BLaER1 (cell line): ENCODE results near the gene OTOP2.

Source experiments
- H3K27ac ChIP-seq: shearing (Covaris generic); formaldehyde crosslinking; 2 replicates; pipeline ENCODE4 v1.8.1; 2022
- H3K27me3 ChIP-seq: shearing (Covaris generic); formaldehyde crosslinking; 2 replicates; pipeline ENCODE4 v1.8.1; 2022
- H3K36me3 ChIP-seq: shearing (Covaris generic); formaldehyde crosslinking; 2 replicates; pipeline ENCODE4 v1.8.1; 2022
- H3K4me1 ChIP-seq: shearing (Covaris generic); formaldehyde crosslinking; 2 replicates; pipeline ENCODE4 v1.8.1; 2022
- H3K4me2 ChIP-seq: shearing (Covaris generic); formaldehyde crosslinking; 2 replicates; pipeline ENCODE4 v1.8.1; 2022
- H3K4me3 ChIP-seq: shearing (Covaris generic); formaldehyde crosslinking; 2 replicates; pipeline ENCODE4 v1.8.1; 2022
- H3K9ac ChIP-seq: shearing (Covaris generic); formaldehyde crosslinking; 2 replicates; pipeline ENCODE4 v1.8.1; 2022
- H3K9me3 ChIP-seq: shearing (Covaris generic); formaldehyde crosslinking; 2 replicates; pipeline ENCODE4 v1.8.1; 2022
- H4K20me1 ChIP-seq: shearing (Covaris generic); formaldehyde crosslinking; 2 replicates; pipeline ENCODE4 v1.8.1; 2022
- Cebpa-rat ChIP-seq: shearing (Covaris generic); IDR thresholded peaks from 2 replicates; pipeline ENCODE4 v1.8.1; 2022

Gene OTOP2, protein sequence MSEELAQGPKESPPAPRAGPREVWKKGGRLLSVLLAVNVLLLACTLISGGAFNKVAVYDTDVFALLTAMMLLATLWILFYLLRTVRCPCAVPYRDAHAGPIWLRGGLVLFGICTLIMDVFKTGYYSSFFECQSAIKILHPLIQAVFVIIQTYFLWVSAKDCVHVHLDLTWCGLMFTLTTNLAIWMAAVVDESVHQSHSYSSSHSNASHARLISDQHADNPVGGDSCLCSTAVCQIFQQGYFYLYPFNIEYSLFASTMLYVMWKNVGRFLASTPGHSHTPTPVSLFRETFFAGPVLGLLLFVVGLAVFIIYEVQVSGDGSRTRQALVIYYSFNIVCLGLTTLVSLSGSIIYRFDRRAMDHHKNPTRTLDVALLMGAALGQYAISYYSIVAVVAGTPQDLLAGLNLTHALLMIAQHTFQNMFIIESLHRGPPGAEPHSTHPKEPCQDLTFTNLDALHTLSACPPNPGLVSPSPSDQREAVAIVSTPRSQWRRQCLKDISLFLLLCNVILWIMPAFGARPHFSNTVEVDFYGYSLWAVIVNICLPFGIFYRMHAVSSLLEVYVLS

DNA sequence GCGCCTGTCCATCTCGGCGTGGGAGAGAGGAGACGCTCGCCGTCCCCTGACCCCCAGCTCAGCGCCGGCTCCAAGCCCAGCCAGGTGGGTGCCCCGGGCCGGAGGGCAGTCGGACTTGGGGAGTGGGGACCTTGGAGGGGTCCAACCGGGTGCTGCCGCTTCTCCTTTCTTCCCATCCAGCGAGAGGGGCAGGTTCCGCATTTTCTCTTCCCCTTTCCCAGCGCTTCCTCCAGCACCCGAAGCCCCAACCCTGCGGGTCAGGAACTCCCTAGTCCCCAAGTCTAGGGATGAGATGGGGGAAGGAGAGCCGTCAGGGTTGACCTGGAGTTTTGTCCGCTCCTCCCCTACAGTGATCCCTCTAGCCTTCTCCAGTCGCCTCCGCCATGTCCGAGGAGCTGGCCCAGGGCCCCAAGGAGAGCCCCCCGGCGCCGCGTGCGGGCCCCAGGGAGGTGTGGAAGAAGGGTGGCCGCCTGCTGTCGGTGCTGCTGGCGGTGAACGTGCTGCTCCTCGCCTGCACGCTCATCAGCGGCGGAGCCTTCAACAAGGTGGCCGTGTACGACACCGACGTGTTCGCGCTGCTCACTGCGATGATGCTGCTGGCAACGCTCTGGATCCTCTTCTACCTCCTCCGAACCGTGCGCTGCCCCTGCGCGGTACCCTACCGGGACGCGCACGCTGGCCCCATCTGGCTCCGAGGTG lies at the start of gene OTOP2:
TSS of gene OTOP2 (plus strand) at position 24 of the 699 bp plus-strand sequence. CDS start at position 384, 360 bp downstream.
- Histone ChIP-seq H3K36me3 (no peaks in the 10 kb centered on the region), H3K27me3 (peaks cover 81% of the 10 kb centered on the region), H3K4me1 (no peaks in the 10 kb centered on the region), H3K27ac (no peak within 1 kb of the TSS), H3K4me2 (no peak within 1 kb of the TSS), H4K20me1 (peaks cover 11% of the 10 kb centered on the region; the same call in 1 of the 2 replicates), H3K9me3 (no peaks in the 10 kb centered on the region), H3K4me3 (no peak within 1 kb of the TSS), H3K9ac (no peak within 1 kb of the TSS)
- no peak for TF ChIP-seq Cebpa-rat

DNA sequence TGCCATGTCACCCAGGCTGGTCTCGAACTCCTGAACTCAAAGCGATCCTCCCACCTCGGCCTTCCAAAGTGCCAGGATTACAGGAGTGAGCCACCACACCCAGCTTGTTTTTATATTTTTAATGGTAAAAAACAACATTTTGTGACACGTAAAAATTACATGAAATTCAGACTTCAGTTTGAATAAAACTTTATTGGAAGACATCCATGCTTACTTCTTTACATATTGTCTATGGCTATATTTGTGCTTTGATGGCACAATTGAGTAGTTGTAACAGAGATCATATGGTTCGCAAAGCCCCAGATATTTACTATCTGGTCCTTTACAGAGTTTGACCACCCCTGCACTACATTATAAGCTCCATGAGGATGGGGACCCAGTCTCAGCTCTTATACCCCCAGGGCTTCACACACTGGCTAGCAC lies 49.4 kb upstream of the OTOP2 start:
- Histone ChIP-seq H3K36me3 (peaks cover 3% of the 10 kb centered on the region; the same call in 1 of the 2 replicates), H3K27ac (no peak overlapping the region), H3K4me1 (peaks cover 43% of the 10 kb centered on the region), H3K4me3 (no peak overlapping the region), H4K20me1 (no peaks in the 10 kb centered on the region), H3K4me2 (peak overlapping the region; percentile 87; the same call in 1 of the 2 replicates), H3K9ac (no peak overlapping the region), H3K27me3 (no peaks in the 10 kb centered on the region), H3K9me3 (no peaks in the 10 kb centered on the region)
- TF ChIP-seq Cebpa-rat = no peak

DNA sequence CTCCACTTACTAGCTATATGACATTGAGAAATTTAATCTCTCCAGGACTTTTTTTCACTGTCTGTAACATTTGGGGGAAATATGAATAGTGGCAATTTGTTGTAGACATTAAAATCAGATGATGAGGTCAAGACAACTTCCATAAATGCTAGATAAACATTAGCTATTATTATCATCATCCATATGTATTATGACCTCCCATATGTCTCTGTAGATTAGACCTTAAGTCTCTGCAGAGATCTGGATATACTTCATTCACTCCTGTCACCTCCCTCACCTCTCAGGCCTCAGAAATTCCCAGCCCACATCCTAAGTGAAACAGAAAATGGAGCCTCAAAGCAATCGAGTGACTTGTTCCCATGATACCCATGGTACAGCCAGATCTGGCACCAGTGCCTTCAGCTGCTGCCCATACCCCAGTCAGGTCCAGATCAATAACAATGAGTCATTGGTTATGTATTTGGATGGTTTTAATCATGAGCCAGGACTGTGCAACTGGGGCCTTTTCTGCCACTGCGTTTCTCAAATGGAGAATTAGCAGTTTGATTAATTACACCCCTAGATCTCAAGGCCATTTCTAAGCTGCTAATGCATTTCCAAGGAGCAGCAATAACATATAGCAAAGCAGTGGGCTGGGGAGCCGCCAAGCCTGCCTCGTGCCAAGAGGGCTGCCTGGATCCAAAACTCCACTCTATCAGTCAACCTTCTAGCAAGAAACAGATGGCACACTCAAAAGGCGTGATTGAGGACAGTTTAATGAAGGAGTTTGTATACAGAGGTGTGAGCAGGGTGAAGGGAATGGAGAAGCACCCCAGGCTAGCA lies 48.7 kb upstream of the OTOP2 start:
- no peak overlapping the region for H3K27ac ChIP-seq
- H3K9me3 ChIP-seq = no peaks in the 10 kb centered on the region
- no peaks in the 10 kb centered on the region for H4K20me1 ChIP-seq
- H3K4me1 ChIP-seq = peaks cover 41% of the 10 kb centered on the region
- H3K4me3 ChIP-seq = no peak overlapping the region
- H3K9ac ChIP-seq = no peak overlapping the region
- H3K36me3 ChIP-seq = no peaks in the 10 kb centered on the region
- no peaks in the 10 kb centered on the region for H3K27me3 ChIP-seq
- no peak overlapping the region for H3K4me2 ChIP-seq
- TF ChIP-seq Cebpa-rat = no peak

DNA sequence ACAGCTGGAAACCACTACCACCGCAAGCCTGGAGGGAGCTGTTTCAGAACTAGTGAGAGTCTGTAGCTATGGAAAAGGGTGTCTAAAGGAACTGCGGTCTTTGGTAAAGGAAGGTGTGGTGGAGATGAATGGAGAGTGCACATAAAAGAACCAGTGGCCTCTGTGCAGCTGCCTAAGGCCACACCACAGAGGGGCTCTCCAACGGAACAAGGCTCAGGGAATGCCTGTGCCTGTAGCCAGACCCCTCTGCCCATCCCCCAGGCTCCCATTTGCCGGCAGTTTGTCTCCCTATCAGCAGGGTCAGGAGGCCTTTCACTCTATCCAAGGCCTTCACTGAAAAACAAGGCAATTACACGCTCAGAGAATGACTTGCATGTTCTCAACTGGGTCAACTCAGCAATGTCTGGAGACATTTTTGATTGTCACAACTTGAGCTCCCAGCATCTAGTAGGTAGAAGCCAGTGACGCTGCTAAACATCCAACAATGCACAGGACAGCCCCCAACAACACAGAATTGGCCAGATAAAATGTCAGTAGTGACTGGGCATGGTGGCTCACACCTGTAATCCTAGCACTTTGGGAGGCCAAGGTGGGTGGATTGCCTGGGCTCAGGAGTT lies 48.0 kb upstream of the OTOP2 start:
- no peak overlapping the region for H3K4me3 ChIP-seq
- no peak for TF ChIP-seq Cebpa-rat
- no peaks in the 10 kb centered on the region for H3K36me3 ChIP-seq
- no peaks in the 10 kb centered on the region for H3K27me3 ChIP-seq
- H3K9ac ChIP-seq = no peak overlapping the region
- no peaks in the 10 kb centered on the region for H3K9me3 ChIP-seq
- no peaks in the 10 kb centered on the region for H4K20me1 ChIP-seq
- H3K4me1 ChIP-seq = peaks cover 37% of the 10 kb centered on the region
- H3K4me2 ChIP-seq = no peak overlapping the region
- no peak overlapping the region for H3K27ac ChIP-seq

DNA sequence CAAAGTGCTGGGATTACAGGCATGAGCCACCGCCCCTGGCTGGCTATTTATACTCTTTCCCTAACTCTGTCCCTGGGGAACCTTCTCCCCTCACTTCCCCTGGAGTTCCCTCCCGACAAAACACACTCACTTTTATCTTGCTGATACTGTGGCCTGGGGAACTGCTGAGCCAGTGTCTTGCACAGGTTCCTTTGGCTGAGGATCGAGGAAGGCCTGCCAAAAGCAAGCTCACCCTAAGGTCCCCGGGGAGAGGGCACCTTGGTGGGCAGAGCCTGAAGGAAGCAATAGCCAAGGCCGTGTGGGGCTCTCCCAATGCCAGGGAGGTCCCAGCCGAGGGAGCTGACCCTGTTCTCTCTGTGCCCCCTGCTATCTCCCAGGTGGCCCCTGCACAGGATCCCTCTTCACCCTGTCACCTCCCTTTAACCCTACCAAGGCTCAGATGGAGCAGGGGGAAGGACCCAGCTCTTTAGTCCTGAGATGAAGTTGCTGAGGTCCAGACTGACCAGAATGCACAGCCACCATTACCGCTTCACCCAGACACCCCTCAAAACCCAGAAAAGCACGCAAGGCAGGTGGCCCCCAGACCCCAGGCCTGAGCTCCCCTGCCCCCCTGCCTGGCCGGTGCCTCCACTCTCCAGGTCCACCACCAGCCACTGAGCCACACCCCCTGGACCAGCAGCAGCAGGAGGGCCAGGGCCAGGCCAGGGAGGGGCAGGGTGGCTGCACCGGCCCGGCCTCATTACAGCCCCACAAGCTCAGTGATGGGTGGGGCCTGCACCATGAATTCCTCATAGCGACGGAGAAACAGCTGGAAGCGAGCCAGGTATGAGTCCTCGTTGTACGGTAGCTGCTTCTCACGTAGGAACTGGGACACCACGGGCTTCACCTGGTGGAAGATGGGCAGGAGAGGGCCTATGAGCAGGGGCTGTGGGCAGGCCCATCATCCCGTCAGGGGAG lies 46.2 kb upstream of the OTOP2 start:
- Histone ChIP-seq H4K20me1 (no peaks in the 10 kb centered on the region), H3K9ac (0 out of 2 replicates have a peak overlapping the region, but pooled peaks have one; percentile 53), H3K27ac (peak overlapping the region; percentile 44), H3K9me3 (no peaks in the 10 kb centered on the region), H3K36me3 (no peaks in the 10 kb centered on the region), H3K4me1 (peaks cover 21% of the 10 kb centered on the region), H3K4me2 (peak overlapping the region; percentile 79), H3K27me3 (no peaks in the 10 kb centered on the region), H3K4me3 (no peak overlapping the region)
- no peak for TF ChIP-seq Cebpa-rat

DNA sequence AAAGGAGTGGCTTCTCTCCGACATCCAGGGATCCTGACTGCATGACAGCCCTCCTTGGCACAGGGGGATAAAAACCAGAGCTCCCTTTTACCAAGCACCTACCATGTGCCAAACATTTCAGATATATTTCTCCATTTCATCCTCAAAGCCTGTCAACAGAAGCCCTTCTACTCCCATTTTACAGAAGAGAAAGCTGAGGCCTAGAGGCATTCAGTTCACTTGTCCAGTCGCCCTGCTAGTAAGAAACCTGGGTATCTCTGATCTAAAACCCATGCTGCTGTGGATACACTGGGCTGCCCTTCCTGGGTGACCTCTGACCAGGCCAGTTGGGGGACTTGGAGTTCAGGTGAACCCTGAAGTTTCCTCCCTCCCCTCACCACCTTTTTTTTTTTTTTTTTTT lies 45.4 kb upstream of the OTOP2 start:
- Histone ChIP-seq H3K4me1 (peaks cover 28% of the 10 kb centered on the region), H3K27me3 (no peaks in the 10 kb centered on the region), H3K4me3 (no peak overlapping the region), H3K9ac (no peak overlapping the region), H3K27ac (no peak overlapping the region), H4K20me1 (no peaks in the 10 kb centered on the region), H3K9me3 (no peaks in the 10 kb centered on the region), H3K36me3 (no peaks in the 10 kb centered on the region), H3K4me2 (no peak overlapping the region)
- TF ChIP-seq Cebpa-rat = no peak

DNA sequence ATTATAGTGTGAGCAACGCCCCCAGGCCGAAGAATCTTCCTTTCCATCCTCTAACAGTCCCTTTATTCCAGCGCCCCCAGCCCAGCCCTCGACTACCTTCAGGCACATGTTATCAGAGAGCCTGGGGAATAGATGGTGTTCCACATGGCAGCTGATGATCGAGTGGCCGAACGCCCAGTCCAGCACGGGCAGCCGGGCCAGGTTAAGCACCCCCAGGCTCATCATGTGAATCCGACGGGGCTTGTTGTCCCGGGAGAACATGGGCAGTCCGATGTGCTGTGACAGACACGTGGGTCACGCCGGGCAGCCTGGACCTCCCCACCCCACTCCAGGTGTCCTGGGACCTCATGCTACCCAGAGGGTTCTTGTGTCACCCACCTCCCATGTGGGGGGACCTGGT lies 44.8 kb upstream of the OTOP2 start:
- no peak overlapping the region for H3K27ac ChIP-seq
- no peaks in the 10 kb centered on the region for H3K9me3 ChIP-seq
- no peak for TF ChIP-seq Cebpa-rat
- no peak overlapping the region for H3K9ac ChIP-seq
- H4K20me1 ChIP-seq = no peaks in the 10 kb centered on the region
- no peak overlapping the region for H3K4me2 ChIP-seq
- H3K27me3 ChIP-seq = no peaks in the 10 kb centered on the region
- peaks cover 22% of the 10 kb centered on the region for H3K4me1 ChIP-seq
- no peaks in the 10 kb centered on the region for H3K36me3 ChIP-seq
- H3K4me3 ChIP-seq = no peak overlapping the region

DNA sequence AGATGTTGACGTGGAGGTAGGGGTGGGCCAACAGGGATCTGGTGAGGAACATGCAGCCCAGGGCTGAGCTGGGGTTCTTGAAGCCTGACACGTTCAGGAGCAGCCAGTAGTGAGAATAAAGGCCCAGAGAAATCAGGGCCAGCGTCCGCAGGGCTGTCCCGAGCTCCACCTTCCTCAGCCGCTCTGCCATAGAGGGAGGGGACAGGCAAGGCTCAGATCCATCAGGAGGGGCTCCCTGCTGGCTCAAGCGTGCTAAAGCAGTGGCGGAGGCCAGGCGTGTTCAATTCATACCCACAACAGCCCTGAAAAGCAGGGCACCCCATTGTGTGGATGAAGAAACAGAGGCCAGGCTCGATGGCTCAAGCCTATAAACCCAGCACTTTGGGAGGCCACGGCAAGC lies 43.0 kb upstream of the OTOP2 start:
- no peaks in the 10 kb centered on the region for H3K9me3 ChIP-seq
- H3K27me3 ChIP-seq = no peaks in the 10 kb centered on the region
- H3K9ac ChIP-seq = no peak overlapping the region
- TF ChIP-seq Cebpa-rat = no peak
- no peaks in the 10 kb centered on the region for H3K36me3 ChIP-seq
- no peaks in the 10 kb centered on the region for H4K20me1 ChIP-seq
- H3K4me3 ChIP-seq = no peak overlapping the region
- H3K4me2 ChIP-seq = no peak overlapping the region
- H3K4me1 ChIP-seq = peaks cover 20% of the 10 kb centered on the region
- no peak overlapping the region for H3K27ac ChIP-seq
